Measurements from ENCODE around the gene NUDC. TPM values are rescaled to one million over a fixed set of nuclear protein-coding genes. Genes with fewer than 3 reads are reported as not detected.
"Not testable (repeated sequence)": the region's sequence is repeated elsewhere in the genome, so short reads cannot be mapped to it uniquely, and the experiment has no call there.

NUDC gene
- total RNA-seq, 1 donor from 2014 or later = 71.7 TPM

GRCh38 chr1:26984291-26984690 is 62.7 kb downstream of the NUDC start:
- peaks cover 13% of the 10 kb centered on the region for H3K27me3 Mint-ChIP-seq
- H3K9me3 Mint-ChIP-seq = no peaks in the 10 kb centered on the region
- H3K4me1 Mint-ChIP-seq = no peaks in the 10 kb centered on the region
- CTCF ChIA-PET = interaction anchor here (0.7 to 1.4 kb wide), 2 partner anchors 12 to 62 kb away, joined by 3 to 4 read pairs; no protein-coding TSS in a partner anchor
- no peak for TF ChIP-seq CTCF (IDR thresholded peaks at IDR 0.05)
- POLR2A ChIA-PET = no interaction called here
- ATAC-seq (ENCODE audit: low read depth) (no peak), DNase-seq (no peak)
- no peak overlapping the region for H3K4me3 Mint-ChIP-seq
- intact Hi-C loops (cut with micrococcal nuclease) = no loop called here
- no peaks in the 10 kb centered on the region for H3K36me3 Mint-ChIP-seq (ENCODE audit: low read depth)
- no peak overlapping the region for H3K27ac Mint-ChIP-seq

GRCh38 chr1:26986658-26987057 is 65.1 kb downstream of the NUDC start:
- Mint-ChIP-seq H3K4me1 (peaks cover 3% of the 10 kb centered on the region), H3K4me3 (no peak overlapping the region), H3K36me3 (ENCODE audit: low read depth) (no peaks in the 10 kb centered on the region), H3K9me3 (no peaks in the 10 kb centered on the region), H3K27me3 (peaks cover 17% of the 10 kb centered on the region), H3K27ac (no peak overlapping the region)
- ATAC-seq (ENCODE audit: low read depth) (no peak), DNase-seq (no peak)
- ChIA-PET POLR2A (no interaction called here), CTCF (interaction anchor here (0.8 to 1.2 kb wide), 2 partner anchors 10 to 58 kb away, joined by 3 read pairs; no protein-coding TSS in a partner anchor)
- intact Hi-C loops (cut with micrococcal nuclease) = no loop called here
- TF ChIP-seq CTCF (IDR thresholded peaks at IDR 0.05) = no peak

- H3K27ac Mint-ChIP-seq, CTCF ChIA-PET: not testable (repeated sequence)
- peaks cover 25% of the 10 kb centered on the region for H3K27me3 Mint-ChIP-seq
Measured at GRCh38 chr1:26989403-26990109, 68.0 kb downstream of the NUDC start.

GRCh38 chr1:26991310-26992116 is 70.0 kb downstream of the NUDC start:
- Mint-ChIP-seq H3K9me3 (no peaks in the 10 kb centered on the region), H3K27ac (no peak overlapping the region), H3K36me3 (ENCODE audit: low read depth) (no peaks in the 10 kb centered on the region), H3K27me3 (peaks cover 34% of the 10 kb centered on the region), H3K4me1 (peaks cover 13% of the 10 kb centered on the region), H3K4me3 (peak overlapping the region; percentile 5)
- POLR2A ChIA-PET = no interaction called here
- no peak for TF ChIP-seq CTCF (IDR thresholded peaks at IDR 0.05)
- ATAC-seq (ENCODE audit: low read depth) = no peak
- no peak for DNase-seq
- intact Hi-C loops (cut with micrococcal nuclease) = no loop called here
- CTCF ChIA-PET = no interaction called here

More at GRCh38 chr1:26989403-26990109, 68.0 kb downstream of the NUDC start:
- H3K36me3 Mint-ChIP-seq (ENCODE audit: low read depth); H3K9me3 Mint-ChIP-seq; intact Hi-C loops (cut with micrococcal nuclease); ATAC-seq (ENCODE audit: low read depth); DNase-seq; H3K4me3 Mint-ChIP-seq: not testable (repeated sequence)
- H3K4me1 Mint-ChIP-seq = peaks cover 11% of the 10 kb centered on the region
- POLR2A ChIA-PET = interaction anchor here (0.7 kb wide), 1 partner anchor 25 kb away, joined by 3 read pairs; no protein-coding TSS in a partner anchor

DNA sequence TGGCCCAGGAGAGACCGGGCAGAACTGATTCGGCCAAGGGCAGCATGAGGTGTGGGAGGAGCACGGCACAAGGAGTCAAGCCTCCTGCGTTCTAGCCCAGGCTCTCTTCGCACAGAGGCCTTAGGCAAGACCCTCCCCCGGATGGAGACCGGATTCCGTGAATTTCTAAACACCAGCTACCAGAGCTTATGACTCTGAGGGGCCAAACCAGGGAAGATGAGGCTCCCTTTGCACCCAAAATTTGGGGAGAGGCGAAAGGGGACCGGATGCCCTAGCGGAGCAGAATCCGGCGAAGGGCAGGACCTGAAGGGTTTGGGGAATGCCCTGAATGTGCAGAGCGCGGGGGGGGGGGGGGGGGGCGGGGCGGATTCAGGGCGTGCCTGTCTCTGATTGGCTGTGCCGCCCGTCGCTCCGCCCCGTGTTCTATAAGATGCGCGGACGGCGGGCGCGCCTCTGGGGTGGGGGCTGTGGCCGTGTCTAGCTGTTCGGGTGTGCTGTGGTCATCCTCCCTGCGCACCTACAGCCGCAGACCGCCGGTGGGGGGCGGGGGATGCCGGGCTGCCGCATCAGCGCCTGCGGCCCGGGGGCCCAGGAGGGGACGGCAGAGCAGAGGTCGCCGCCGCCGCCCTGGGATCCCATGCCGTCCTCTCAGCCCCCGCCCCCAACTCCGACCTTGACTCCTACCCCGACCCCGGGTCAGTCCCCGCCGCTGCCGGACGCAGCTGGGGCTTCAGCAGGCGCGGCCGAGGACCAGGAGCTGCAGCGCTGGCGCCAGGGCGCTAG is 71.9 kb downstream of the NUDC start, which contains the start of gene TRNP1:
TSS of gene TRNP1 (plus strand) at position 456 of the 783 bp plus-strand sequence. CDS start at position 551, 95 bp downstream.
- CTCF ChIA-PET = interaction anchor here (0.7 to 1.0 kb wide), 2 partner anchors 9 to 51 kb away, joined by 3 to 4 read pairs; no protein-coding TSS in a partner anchor

More for the DNA sequence above, 71.9 kb downstream of the NUDC start, which contains the start of gene TRNP1:
- Mint-ChIP-seq H3K4me3 (peak within 1 kb of the TSS; percentile 81), H3K36me3 (ENCODE audit: low read depth) (no peaks in the 10 kb centered on the region), H3K27me3 (peaks cover 33% of the 10 kb centered on the region), H3K4me1 (peaks cover 20% of the 10 kb centered on the region), H3K27ac (no peak within 1 kb of the TSS), H3K9me3 (no peaks in the 10 kb centered on the region)
- POLR2A ChIA-PET = interaction anchor here (0.6 to 1.1 kb wide), 3 partner anchors 8 to 900 kb away, joined by 3 to 6 read pairs (median 3); no protein-coding TSS in a partner anchor
- DNase-seq = peak; percentile 68
- intact Hi-C loops (cut with micrococcal nuclease) = loop anchor here (1.0 kb wide), 2 partner anchors 19 to 93 kb away; partner anchors contain the start of genes GPATCH3 and TENT5B
- peak; percentile 71 for ATAC-seq (ENCODE audit: low read depth)
- no peak for TF ChIP-seq CTCF (IDR thresholded peaks at IDR 0.05)
